HUES64 (cell line): ENCODE results near the gene RNASE9. TPM values are rescaled to one million over a fixed set of nuclear protein-coding genes. Genes with fewer than 3 reads are reported as not detected.

Experiments used
- H3K27ac ChIP-seq: 2 replicates; pipeline ENCODE4 v1.7.0; 2013; ENCODE audit warnings: low read depth, low read length, inconsistent platforms
- H3K27me3 ChIP-seq: 2 replicates; pipeline ENCODE4 v1.6.1; 2013; ENCODE audit warnings: mild to moderate bottlenecking, low read length; ENCODE audit not compliant: insufficient read depth
- H3K36me3 ChIP-seq: 2 replicates; pipeline ENCODE4 v1.6.1; 2013; ENCODE audit warnings: mild to moderate bottlenecking, low read length; ENCODE audit not compliant: insufficient read depth
- H3K4me1 ChIP-seq: 2 replicates; pipeline ENCODE4 v1.6.1; 2013; ENCODE audit warnings: mild to moderate bottlenecking, low read length, moderate library complexity; ENCODE audit not compliant: insufficient read depth
- H3K4me3 ChIP-seq: 2 replicates; pipeline ENCODE4 v1.5.1; 2013; ENCODE audit warnings: mild to moderate bottlenecking, low read length, moderate library complexity
- H3K9ac ChIP-seq: 2 replicates; pipeline ENCODE4 v1.6.1; 2013; ENCODE audit warnings: mild to moderate bottlenecking, low read depth, low read length
- H3K9me3 ChIP-seq: 2 replicates; pipeline ENCODE4 v1.6.1; 2013; ENCODE audit warnings: low read depth, low read length; ENCODE audit not compliant: insufficient read depth
- WGBS: fragments of 150-250, 120-280 bp; methylation state at CpG from one replicate; pipeline ENCODE4 v1.1.7; 2013; ENCODE audit warnings: missing lambda C conversion rate; 5-methylcytosine and 5-hydroxymethylcytosine counted together
- polyA plus RNA-seq, 2 experiments: library from polyadenylated mRNA; stranded (reverse); fragments of 50-300 nt; gene quantifications; one replicate each; pipeline ENCODE4 v1.2.3, GENCODE V29; 2013

The RNASE9 gene
- not detected for polyA plus RNA-seq (2013, experiment 1 of 2)
- not detected for polyA plus RNA-seq (2013, experiment 2 of 2)

- 0 out of 2 replicates have a peak within 1 kb of the TSS, but pooled peaks have one; percentile 45 for H3K9ac ChIP-seq
- peaks cover 44% of the 10 kb centered on the region for H3K4me1 ChIP-seq
- H3K27ac ChIP-seq, result peak within 1 kb of the TSS; percentile 93
- no peaks in the 10 kb centered on the region for H3K9me3 ChIP-seq
- WGBS, result 96% methylated on average over 3 of the region's 3 CpGs
- no peaks in the 10 kb centered on the region for H3K36me3 ChIP-seq
- H3K4me3 ChIP-seq, result 0 out of 2 replicates have a peak within 1 kb of the TSS, but pooled peaks have one; percentile 22
- no peaks in the 10 kb centered on the region for H3K27me3 ChIP-seq
Observed at GRCh38 chr14:20560961-20561360, at the start of gene RNASE9. Gene RNASE9 (minus strand): TSS chr14:20561047.

- H3K4me1 ChIP-seq, result peaks cover 11% of the 10 kb centered on the region
- H3K9ac ChIP-seq, result peak overlapping the region; percentile 67
- H3K4me3 ChIP-seq, result peak overlapping the region; percentile 88
- no peaks in the 10 kb centered on the region for H3K9me3 ChIP-seq
- 20% methylated on average over 26 of the region's 27 CpGs for WGBS
- H3K27ac ChIP-seq, result no peak overlapping the region
- H3K36me3 ChIP-seq, result no peaks in the 10 kb centered on the region
- no peaks in the 10 kb centered on the region for H3K27me3 ChIP-seq
Observed at GRCh38 chr14:20610002-20610765, 49.3 kb upstream of the RNASE9 start.

GRCh38 chr14:20609215-20610001 is 48.6 kb upstream of the RNASE9 start:
- Histone ChIP-seq H3K9ac (peak overlapping the region; percentile 67), H3K27ac (no peak overlapping the region), H3K4me1 (peaks cover 6% of the 10 kb centered on the region; the same call in 1 of the 2 replicates), H3K9me3 (no peaks in the 10 kb centered on the region), H3K4me3 (peak overlapping the region; percentile 88), H3K36me3 (no peaks in the 10 kb centered on the region), H3K27me3 (no peaks in the 10 kb centered on the region)
- under 1% methylated on average over 43 of the region's 44 CpGs for WGBS

GRCh38 chr14:20608383-20609110 is 47.7 kb upstream of the RNASE9 start:
- H3K27me3 ChIP-seq, result no peaks in the 10 kb centered on the region
- H3K9me3 ChIP-seq, result no peaks in the 10 kb centered on the region
- WGBS, result 77% methylated on average over 7 of the region's 7 CpGs
- H3K4me3 ChIP-seq, result peak overlapping the region; percentile 22; the same call in 1 of the 2 replicates
- H3K36me3 ChIP-seq, result no peaks in the 10 kb centered on the region
- no peak overlapping the region for H3K27ac ChIP-seq
- peaks cover 6% of the 10 kb centered on the region; the same call in 1 of the 2 replicates for H3K4me1 ChIP-seq
- H3K9ac ChIP-seq, result no peak overlapping the region

GRCh38 chr14:20607617-20608016 is 46.8 kb upstream of the RNASE9 start:
- H3K9me3 ChIP-seq, result no peaks in the 10 kb centered on the region
- H3K36me3 ChIP-seq, result no peaks in the 10 kb centered on the region
- H3K9ac ChIP-seq, result no peak overlapping the region
- H3K27ac ChIP-seq, result no peak overlapping the region
- WGBS, result 87% methylated on average over 5 of the region's 5 CpGs
- 0 out of 2 replicates have a peak, but pooled peaks cover under 1% of the 10 kb centered on the region for H3K4me1 ChIP-seq
- no peaks in the 10 kb centered on the region for H3K27me3 ChIP-seq
- H3K4me3 ChIP-seq, result no peak overlapping the region

DNA sequence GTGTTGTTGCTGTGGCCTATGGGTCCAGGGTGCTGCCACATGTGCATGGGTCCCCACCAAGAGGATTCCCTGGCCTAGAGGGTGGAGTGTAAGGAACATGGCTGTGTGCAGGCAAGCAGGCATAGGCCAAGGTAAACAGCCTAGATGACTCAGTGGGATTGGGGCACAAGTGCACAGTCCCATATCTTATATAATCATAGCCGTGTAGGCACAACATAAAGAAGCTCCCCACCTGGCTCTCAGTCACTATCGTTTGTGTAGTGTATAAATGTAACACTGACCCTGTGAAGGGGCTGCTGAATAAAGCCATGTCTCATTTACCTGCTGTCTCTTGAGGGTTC is 46.0 kb upstream of the RNASE9 start:
- Histone ChIP-seq H3K9ac (no peak overlapping the region), H3K9me3 (no peaks in the 10 kb centered on the region), H3K36me3 (no peaks in the 10 kb centered on the region), H3K27ac (no peak overlapping the region), H3K4me3 (no peak overlapping the region), H3K4me1 (no peaks in the 10 kb centered on the region), H3K27me3 (no peaks in the 10 kb centered on the region)
- 90% methylated on average over 2 of the region's 2 CpGs for WGBS

DNA sequence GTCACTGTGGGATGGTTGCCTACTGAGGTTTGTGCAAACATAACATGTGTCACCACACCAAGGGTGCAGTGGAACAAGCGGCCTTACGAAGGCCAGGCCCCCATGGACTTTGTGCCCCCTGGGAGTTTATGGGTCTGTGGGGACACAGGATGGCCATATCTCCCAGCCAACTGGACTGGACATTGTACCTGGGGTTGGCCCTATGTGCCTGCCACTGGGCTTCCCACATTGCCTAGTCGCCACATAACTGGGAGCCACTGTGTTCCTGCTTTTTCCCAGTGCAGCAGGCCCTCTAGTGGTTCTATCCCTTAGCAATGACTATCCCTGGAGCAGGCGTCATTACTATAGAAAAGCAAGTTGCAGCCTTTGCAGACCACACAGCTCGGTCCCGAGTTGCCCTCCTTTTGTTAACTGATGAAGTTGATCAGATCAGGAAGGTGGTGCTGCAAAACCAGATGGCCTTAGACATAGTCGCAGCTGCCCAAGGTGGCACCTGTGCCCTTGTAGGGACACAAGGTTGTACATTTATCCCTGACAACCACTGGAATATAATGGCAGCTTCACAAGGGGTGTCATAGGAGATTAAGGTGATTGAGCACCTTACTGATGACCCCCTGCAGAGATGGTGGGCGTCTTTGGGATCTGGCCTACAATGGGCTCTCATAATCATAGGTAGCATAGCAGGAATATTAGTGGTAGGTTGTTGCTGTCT is 45.5 kb upstream of the RNASE9 start:
- H3K27ac ChIP-seq, result no peak overlapping the region
- 44% methylated on average over 8 of the region's 8 CpGs for WGBS
- no peak overlapping the region for H3K4me3 ChIP-seq
- H3K9ac ChIP-seq, result no peak overlapping the region
- no peaks in the 10 kb centered on the region for H3K36me3 ChIP-seq
- no peaks in the 10 kb centered on the region for H3K9me3 ChIP-seq
- no peaks in the 10 kb centered on the region for H3K4me1 ChIP-seq
- H3K27me3 ChIP-seq, result no peaks in the 10 kb centered on the region

- Histone ChIP-seq H3K4me3 (no peak overlapping the region), H3K9me3 (no peaks in the 10 kb centered on the region), H3K27me3 (no peaks in the 10 kb centered on the region), H3K27ac (no peak overlapping the region), H3K4me1 (no peaks in the 10 kb centered on the region), H3K36me3 (no peaks in the 10 kb centered on the region), H3K9ac (no peak overlapping the region)
- 95% methylated on average over 13 of the region's 13 CpGs for WGBS
Observed at GRCh38 chr14:20603813-20604690, 43.2 kb upstream of the RNASE9 start.

DNA sequence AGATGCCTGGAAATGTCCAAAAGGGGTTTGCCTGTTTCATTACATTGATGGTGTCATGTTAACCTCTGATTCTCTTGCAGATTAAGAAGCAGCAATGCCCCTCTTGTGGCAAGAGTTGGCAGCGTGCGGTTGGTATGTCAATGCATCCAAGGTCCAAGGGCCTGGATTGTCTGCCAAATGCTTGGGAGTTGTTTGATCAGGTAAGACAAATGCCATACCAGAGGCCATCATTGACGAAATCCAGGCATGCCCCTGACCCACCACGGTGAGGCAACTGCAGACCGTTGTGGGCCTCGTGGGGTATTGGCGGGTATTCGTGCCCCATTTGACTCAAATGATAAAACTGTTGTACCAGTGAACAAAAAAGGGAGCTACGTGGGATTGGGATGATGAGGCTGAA is 41.7 kb upstream of the RNASE9 start:
- Histone ChIP-seq H3K27me3 (no peaks in the 10 kb centered on the region), H3K27ac (no peak overlapping the region), H3K4me1 (no peaks in the 10 kb centered on the region), H3K36me3 (no peaks in the 10 kb centered on the region), H3K9me3 (no peaks in the 10 kb centered on the region), H3K4me3 (no peak overlapping the region), H3K9ac (no peak overlapping the region)
- 92% methylated on average over 9 of the region's 9 CpGs for WGBS

DNA sequence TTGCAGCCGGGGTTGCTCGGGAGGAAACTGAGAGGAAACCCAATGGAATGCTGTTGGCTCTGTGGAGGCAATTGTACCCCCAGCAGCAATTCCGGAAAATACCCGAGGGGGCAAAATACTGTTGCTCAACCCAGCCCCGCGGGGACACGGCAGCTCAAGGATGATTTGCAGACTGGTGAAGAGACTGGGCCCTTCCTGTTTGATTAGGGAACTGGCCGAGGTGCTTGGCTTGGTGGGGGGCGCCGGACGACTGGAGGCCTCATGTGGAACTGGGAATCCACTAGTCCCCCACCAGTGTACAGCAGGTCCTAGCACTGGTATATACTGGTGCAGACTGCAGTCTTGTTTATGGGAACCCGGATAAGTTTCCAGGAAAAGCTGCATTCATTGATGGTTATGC is 40.7 kb upstream of the RNASE9 start:
- H3K27me3 ChIP-seq, result no peaks in the 10 kb centered on the region

More for the DNA sequence above, 40.7 kb upstream of the RNASE9 start:
- Histone ChIP-seq H3K4me1 (no peaks in the 10 kb centered on the region), H3K36me3 (no peaks in the 10 kb centered on the region), H3K27ac (no peak overlapping the region), H3K4me3 (no peak overlapping the region), H3K9ac (no peak overlapping the region), H3K9me3 (no peaks in the 10 kb centered on the region)
- 91% methylated on average over 12 of the region's 12 CpGs for WGBS
